ENCODE measurements around the gene HBG1.

DNA sequence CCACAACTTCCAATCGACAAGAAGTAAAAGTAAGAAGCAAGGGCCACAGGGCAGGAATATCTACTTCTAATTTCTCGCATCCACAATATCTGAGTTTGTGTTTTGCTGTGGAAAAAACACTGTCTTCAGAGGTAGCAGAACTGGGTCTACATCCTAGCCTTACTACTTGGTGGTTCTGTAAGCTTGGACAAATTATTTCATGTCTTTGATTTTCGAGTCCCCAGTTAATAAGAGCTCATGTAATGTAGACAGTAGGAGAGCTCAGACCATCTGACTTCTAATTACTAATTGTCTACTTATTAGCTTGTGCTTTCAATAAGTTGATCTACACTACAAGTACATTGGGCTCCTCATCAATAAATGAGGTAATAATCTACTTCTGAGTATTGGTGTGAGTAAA is 33.4 kb upstream of the HBG1 start:
- TF ChIP-seq, protein P1, sequence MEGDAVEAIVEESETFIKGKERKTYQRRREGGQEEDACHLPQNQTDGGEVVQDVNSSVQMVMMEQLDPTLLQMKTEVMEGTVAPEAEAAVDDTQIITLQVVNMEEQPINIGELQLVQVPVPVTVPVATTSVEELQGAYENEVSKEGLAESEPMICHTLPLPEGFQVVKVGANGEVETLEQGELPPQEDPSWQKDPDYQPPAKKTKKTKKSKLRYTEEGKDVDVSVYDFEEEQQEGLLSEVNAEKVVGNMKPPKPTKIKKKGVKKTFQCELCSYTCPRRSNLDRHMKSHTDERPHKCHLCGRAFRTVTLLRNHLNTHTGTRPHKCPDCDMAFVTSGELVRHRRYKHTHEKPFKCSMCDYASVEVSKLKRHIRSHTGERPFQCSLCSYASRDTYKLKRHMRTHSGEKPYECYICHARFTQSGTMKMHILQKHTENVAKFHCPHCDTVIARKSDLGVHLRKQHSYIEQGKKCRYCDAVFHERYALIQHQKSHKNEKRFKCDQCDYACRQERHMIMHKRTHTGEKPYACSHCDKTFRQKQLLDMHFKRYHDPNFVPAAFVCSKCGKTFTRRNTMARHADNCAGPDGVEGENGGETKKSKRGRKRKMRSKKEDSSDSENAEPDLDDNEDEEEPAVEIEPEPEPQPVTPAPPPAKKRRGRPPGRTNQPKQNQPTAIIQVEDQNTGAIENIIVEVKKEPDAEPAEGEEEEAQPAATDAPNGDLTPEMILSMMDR (IDR thresholded peaks at IDR 0.05; ENCODE audit: low read depth, low read length), result no peak
- TF ChIP-seq POLR2A (IDR thresholded peaks at IDR 0.05; ENCODE audit: extremely low read depth, insufficient read length), result no peak
